ENCODE results near the gene PRR19.

The PRR19 gene

DNA sequence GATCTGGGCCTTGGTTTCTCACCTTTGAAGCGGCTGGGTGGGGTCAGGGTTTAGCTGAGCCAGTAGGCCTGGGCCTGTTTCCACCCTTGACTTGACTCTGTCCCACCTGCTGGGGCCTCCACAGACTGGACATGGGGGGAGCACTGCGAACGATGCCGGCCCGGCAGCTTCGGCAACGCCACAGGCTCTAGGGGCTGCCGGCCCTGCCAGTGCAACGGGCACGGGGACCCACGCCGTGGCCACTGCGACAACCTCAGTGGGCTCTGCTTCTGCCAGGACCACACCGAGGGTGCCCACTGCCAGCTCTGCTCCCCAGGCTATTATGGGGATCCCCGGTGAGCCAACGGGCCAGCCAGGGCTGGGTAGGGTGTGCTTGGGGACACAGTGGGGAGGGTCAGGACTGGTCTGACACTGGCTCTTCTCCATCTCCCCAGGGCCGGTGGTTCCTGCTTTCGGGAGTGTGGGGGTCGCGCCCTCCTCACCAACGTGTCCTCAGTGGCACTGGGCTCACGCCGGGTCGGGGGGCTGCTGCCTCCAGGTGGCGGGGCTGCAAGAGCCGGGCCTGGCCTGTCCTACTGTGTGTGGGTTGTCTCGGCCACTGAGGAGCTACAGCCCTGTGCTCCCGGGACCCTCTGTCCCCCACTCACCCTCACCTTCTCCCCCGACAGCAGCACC, 51.5 kb downstream of the PRR19 start:
- no peak for TF ChIP-seq CTCF (IDR thresholded peaks at IDR 0.05; ENCODE audit: control insufficient read depth, extremely low read depth, insufficient read depth)
- no peak overlapping the region for H3K4me3 ChIP-seq (ENCODE audit: low read depth, low read length)
- DNase-seq (ENCODE audit: low read depth): no peak

GRCh38 chr19:42355896-42356295, 54.0 kb downstream of the PRR19 start:
- TF ChIP-seq CTCF (IDR thresholded peaks at IDR 0.05; ENCODE audit: control insufficient read depth, extremely low read depth, insufficient read depth): no peak
- no peak for DNase-seq (ENCODE audit: low read depth)
- H3K4me3 ChIP-seq (ENCODE audit: low read depth, low read length): no peak overlapping the region

GRCh38 chr19:42356686-42357085, 54.8 kb downstream of the PRR19 start:
- no peak for TF ChIP-seq CTCF (IDR thresholded peaks at IDR 0.05; ENCODE audit: control insufficient read depth, extremely low read depth, insufficient read depth)
- H3K4me3 ChIP-seq (ENCODE audit: low read depth, low read length): no peak overlapping the region
- DNase-seq (ENCODE audit: low read depth): no peak

GRCh38 chr19:42357290-42357689, 55.4 kb downstream of the PRR19 start:
- DNase-seq (ENCODE audit: low read depth): no peak
- no peak for TF ChIP-seq CTCF (IDR thresholded peaks at IDR 0.05; ENCODE audit: control insufficient read depth, extremely low read depth, insufficient read depth)
- H3K4me3 ChIP-seq (ENCODE audit: low read depth, low read length): no peak overlapping the region
